HEK293 (cell line): ENCODE measurements around the gene DSCAM.

Source experiments
- RBAK ChIP-seq: fragments of 450-650 bp; formaldehyde crosslinking; IDR thresholded peaks from 2 replicates; pipeline ENCODE4 v1.5.1; 2016; ENCODE audit warnings: missing biosample characterization, missing genetic modification characterization
- SALL2 ChIP-seq: fragments of 450-650 bp; formaldehyde crosslinking; IDR thresholded peaks from 2 replicates; pipeline ENCODE4 v1.5.0; 2017; ENCODE audit warnings: missing biosample characterization, mild to moderate bottlenecking, missing genetic modification characterization, borderline replicate concordance
- ZNF121 ChIP-seq: fragments of 450-650 bp; formaldehyde crosslinking; IDR thresholded peaks from 2 replicates; pipeline ENCODE4 v1.5.1; 2016; ENCODE audit warnings: missing biosample characterization, missing genetic modification characterization
- ZNF426 ChIP-seq: fragments of 450-650 bp; formaldehyde crosslinking; IDR thresholded peaks from 2 replicates; pipeline ENCODE4 v1.5.1; 2017; ENCODE audit warnings: missing biosample characterization, missing genetic modification characterization, mild to moderate bottlenecking, inconsistent platforms, moderate library complexity
- ZNF626 ChIP-seq: fragments of 450-650 bp; sonication (Bioruptor Pico); formaldehyde crosslinking; IDR thresholded peaks from 2 replicates; pipeline ENCODE4 v1.5.1; 2018; ENCODE audit warnings: missing biosample characterization, missing genetic modification characterization, inconsistent platforms
- ZNF664 ChIP-seq: fragments of 450-650 bp; formaldehyde crosslinking; IDR thresholded peaks from 2 replicates; pipeline ENCODE4 v1.5.1; 2016; ENCODE audit warnings: missing biosample characterization, missing genetic modification characterization
- TF ChIP-seq, protein P1 (sequence below): fragments of 450-650 bp; formaldehyde crosslinking; IDR thresholded peaks from 2 replicates; pipeline ENCODE4 v1.5.1; 2016; ENCODE audit warnings: missing biosample characterization, missing genetic modification characterization
- TF ChIP-seq, protein P2 (sequence below): fragments of 450-650 bp; formaldehyde crosslinking; IDR thresholded peaks from 2 replicates; pipeline ENCODE4 v1.5.1; 2016; ENCODE audit warnings: missing biosample characterization, missing genetic modification characterization

DNA sequence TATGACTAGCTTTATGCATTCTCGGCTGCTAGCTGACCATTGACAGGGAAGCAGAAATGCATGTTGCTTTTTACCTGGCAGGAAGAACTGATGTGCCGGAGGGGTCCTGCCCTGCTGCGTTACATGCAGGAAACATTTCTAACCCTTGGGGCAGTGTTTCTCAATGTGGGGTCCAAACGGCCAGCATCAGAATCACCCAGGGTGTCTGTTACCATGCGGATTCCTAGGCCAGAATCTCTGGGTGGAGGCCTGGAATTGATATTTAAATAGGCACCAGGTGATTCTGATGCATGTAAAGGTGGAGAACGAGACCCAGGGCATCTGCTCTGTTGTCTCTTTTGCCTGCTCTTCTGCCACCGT lies 797.0 kb downstream of the DSCAM start:
- TF ChIP-seq, protein P1, sequence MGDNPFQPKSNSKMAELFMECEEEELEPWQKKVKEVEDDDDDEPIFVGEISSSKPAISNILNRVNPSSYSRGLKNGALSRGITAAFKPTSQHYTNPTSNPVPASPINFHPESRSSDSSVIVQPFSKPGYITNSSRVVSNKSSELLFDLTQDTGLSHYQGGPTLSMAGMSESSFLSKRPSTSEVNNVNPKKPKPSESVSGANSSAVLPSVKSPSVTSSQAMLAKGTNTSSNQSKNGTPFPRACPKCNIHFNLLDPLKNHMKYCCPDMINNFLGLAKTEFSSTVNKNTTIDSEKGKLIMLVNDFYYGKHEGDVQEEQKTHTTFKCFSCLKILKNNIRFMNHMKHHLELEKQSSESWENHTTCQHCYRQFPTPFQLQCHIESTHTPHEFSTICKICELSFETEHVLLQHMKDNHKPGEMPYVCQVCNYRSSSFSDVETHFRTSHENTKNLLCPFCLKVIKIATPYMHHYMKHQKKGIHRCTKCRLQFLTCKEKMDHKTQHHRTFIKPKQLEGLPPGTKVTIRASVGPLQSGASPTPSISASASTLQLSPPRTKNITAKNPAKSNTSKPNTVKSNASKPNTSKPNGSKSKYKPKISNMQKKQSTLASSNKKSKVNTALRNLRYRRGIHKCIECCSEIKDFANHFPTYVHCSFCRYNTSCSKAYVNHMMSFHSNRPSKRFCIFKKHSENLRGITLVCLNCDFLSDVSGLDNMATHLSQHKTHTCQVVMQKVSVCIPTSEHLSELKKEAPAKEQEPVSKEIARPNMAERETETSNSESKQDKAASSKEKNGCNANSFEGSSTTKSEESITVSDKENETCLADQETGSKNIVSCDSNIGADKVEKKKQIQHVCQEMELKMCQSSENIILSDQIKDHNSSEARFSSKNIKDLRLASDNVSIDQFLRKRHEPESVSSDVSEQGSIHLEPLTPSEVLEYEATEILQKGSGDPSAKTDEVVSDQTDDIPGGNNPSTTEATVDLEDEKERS: no peak
- TF ChIP-seq, protein P2, sequence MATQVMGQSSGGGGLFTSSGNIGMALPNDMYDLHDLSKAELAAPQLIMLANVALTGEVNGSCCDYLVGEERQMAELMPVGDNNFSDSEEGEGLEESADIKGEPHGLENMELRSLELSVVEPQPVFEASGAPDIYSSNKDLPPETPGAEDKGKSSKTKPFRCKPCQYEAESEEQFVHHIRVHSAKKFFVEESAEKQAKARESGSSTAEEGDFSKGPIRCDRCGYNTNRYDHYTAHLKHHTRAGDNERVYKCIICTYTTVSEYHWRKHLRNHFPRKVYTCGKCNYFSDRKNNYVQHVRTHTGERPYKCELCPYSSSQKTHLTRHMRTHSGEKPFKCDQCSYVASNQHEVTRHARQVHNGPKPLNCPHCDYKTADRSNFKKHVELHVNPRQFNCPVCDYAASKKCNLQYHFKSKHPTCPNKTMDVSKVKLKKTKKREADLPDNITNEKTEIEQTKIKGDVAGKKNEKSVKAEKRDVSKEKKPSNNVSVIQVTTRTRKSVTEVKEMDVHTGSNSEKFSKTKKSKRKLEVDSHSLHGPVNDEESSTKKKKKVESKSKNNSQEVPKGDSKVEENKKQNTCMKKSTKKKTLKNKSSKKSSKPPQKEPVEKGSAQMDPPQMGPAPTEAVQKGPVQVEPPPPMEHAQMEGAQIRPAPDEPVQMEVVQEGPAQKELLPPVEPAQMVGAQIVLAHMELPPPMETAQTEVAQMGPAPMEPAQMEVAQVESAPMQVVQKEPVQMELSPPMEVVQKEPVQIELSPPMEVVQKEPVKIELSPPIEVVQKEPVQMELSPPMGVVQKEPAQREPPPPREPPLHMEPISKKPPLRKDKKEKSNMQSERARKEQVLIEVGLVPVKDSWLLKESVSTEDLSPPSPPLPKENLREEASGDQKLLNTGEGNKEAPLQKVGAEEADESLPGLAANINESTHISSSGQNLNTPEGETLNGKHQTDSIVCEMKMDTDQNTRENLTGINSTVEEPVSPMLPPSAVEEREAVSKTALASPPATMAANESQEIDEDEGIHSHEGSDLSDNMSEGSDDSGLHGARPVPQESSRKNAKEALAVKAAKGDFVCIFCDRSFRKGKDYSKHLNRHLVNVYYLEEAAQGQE (tag by site-specific recombination): no peak
- no peak for TF ChIP-seq ZNF121 (tag by site-specific recombination)
- no peak for TF ChIP-seq ZNF426 (tag by site-specific recombination)
- TF ChIP-seq RBAK: no peak
- no peak for TF ChIP-seq SALL2 (tag by site-specific recombination)
- TF ChIP-seq ZNF664 (tag by site-specific recombination): no peak
- no peak for TF ChIP-seq ZNF626 (tag by site-specific recombination)
